LHCN-M2 (cell line): Measurements from ENCODE around the gene INPP4B. TPM values are rescaled to one million over a fixed set of nuclear protein-coding genes. Genes with fewer than 3 reads are reported as not detected.
A peak's percentile ranks its signal among the peaks of the same experiment; 100 is the strongest.

Source experiments
- DNase-seq: peaks from one replicate; pipeline ENCODE4 v3.0.0-alpha.2; 2012; ENCODE audit warnings: low read depth
- total RNA-seq: library from RNA; depleted of rRNA; stranded (reverse); fragments of >200 nt; gene quantifications from 2 replicates; pipeline ENCODE4 v1.2.3, GENCODE V29; 2014

The INPP4B gene
- total RNA-seq, 1 experiment from 2014 or later: 23.0 TPM

DNA sequence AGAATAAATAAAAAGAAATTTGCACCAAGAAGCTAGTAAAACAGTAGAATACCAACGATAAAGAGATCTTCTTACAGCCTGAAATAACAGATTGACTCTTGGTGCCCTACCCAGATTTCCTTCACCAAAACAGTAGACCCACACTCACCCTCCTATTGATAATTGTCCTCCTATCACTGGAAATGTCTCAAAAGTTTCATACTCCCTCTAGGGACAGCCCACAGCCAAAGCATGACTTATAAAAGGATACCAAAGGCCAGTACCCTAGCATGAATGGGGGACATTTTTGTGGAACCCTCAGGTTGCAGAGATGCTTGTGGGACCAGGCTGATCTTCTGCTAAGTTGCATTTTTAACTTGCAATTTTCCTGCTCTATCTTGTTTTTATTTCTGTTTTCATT is 104.1 kb downstream of the INPP4B start:
- no peak for DNase-seq

DNA sequence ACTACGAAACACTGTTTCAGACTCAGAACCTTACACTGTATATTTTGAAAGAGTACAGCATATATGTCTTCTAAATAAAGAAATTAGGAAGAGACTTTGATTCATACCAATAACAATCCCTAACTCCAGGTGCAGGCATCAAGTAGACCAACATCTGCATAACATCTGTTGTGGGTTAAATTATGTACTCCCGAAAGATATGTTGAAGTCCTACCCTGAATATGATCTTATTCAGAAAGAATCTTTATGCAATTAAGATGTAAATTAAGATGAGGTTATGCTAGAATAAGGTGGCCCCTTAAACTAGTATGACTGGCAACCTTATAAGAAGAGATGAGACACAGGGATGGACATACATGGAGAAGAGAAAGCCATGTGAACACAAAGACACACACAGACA is 117.9 kb downstream of the INPP4B start:
- DNase-seq: no peak

DNA sequence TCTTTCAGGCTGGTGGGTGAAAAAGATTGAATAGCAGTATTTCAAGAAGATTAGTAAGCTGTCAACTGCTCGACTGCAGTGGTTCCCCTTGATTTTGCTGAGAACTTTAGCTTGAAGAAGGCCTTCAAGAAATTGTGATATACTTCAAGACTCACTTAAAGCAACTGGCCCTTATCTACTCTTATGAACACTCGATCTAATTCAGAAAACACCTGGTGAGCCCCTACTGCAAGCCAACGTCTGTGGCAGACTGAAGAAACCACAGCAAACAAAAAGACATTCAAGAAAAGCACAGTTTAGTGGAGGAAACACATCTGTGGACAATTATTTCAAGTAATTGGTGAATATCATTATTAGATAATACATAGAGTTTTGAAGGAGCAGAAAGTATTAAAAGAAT is 119.0 kb downstream of the INPP4B start:
- DNase-seq: no peak

DNA sequence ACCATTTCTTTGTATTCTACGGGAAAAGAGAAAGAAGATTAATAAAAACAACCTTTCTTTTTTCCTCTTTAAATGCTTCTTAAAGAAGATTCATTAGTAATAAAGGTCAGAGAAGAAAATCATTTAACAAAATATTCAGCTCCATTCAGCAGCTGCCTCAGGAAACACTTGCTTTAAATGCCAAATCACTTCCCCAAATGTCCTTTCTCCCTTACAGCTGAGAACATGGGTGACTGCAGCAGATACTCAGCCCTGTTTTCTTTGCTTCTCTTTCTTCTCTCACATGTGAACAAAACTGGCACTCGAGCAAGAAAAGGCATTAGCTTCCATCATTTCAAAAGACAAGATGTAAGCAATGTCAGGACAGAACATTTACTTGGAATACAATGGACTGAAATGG is 120.2 kb downstream of the INPP4B start:
- DNase-seq: no peak

DNA sequence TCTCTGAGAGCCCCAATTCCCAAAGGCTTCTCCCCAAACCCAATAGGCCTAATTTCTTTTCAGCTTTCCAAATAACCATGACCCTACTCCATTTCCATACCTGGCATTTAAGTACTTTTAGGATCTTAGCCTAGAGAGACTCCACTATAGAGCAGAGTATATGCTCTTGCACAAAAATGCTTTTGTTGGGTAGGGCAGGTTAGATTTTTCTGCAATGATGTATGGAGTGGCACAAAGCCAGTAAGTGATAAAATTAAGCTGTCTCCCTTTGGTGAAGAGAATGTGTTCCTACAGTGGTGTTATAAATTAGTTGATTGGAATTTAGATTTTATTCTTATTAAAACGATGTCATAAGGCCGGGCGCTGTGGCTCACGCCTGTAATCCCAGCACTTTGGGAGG is 124.9 kb downstream of the INPP4B start:
- DNase-seq: no peak

DNA sequence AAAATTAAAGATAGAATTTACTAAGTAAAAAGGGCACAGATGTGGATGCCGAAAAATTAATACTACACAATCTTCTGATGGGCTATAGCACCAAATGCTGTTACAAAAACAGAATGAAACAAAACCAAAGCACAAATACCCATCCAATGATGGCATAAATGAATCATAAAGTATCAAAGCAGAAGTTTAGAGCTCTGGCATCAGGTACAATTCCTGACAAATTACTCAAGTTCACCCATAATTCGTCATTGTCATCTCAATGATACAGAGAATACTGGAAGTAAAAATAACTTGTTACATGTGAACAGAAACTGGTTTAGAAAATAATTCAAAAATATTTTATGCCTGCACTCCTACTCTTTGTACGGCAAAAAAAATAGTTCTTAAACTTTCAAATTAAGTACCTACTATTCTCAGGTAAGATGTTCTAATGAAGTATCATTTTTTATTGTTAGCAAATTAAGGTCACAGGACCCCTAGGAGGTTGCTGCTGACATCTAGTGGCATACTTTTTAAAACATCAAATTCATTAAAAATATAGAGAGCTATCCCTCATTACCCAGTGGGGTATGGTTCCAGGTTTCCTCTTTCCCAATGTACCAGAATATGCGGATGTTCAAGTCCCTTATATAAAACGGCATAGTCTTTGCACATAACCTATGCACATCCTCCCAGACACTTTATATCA is 126.1 kb downstream of the INPP4B start:
- peak; percentile 28 for DNase-seq

DNA sequence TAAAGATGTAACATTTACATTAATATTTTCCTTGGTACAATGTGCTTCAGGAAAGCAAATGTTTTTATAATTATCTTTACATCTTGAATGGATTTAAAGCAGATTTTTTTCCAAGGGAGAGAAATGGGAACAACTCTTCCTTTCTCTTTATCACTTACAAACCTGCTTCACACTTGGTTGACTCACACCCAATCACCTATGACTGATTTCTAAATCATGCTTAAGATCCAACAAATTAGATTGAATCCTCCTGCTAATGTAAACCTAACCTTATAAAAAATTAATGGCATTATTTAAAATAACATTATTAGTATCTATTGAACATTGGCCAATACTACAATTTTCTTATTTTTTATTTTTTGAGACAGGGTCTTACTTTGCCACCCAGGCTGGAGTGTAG is 127.1 kb downstream of the INPP4B start:
- no peak for DNase-seq

DNA sequence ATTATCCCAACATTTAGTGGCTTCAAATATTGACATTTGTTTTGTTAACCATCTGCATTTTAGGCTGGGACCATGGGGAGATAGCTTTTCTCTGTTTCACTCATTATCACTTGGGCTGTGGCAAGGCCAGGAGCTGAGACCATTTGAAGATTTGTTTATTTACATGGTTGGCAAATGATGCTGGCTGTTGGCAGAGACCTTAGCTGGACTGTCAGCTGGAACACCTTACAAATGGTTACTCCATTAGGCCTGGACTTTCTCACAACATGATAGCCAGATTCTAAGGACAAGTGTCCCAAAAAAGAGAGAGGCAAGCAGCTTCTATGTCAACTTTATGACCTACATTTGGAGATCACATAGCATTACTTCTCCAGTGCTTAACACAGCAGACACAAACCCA is 130.4 kb downstream of the INPP4B start:
- DNase-seq: no peak

DNA sequence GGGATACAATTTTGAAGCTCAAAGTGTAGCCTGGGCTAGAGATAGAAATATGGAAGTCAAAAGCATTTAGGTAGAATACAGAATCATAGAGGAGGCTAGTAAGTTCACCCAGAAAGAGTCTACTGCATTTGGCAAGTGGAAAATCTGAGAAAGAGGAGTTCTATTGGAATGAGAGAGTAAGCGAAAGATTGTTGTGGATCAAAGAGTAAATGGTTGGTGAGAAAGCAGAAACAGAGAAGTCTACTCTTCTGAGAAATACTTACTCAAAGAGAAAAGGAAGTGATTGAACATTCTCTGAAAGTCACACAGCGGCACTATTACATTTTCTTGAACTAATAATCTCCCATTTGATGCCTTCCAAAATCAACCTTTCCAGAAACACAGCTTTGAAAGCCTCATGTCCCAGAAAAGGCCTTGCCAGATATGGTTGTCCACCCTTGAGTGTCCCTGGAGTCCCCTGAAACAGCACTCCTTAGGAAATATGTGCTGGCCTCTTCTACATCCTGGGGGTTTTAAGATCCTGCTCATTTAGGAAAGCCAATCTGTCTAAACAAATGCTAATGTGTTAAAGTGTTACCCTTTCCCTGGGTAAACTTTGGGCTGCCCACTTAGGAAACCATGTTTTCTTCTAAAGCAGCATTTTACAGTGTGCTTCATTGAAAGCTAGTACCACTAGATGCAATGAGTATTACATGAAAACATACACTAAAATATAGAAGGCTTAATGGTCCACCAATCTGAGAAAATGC is 132.6 kb downstream of the INPP4B start:
- DNase-seq: no peak

DNA sequence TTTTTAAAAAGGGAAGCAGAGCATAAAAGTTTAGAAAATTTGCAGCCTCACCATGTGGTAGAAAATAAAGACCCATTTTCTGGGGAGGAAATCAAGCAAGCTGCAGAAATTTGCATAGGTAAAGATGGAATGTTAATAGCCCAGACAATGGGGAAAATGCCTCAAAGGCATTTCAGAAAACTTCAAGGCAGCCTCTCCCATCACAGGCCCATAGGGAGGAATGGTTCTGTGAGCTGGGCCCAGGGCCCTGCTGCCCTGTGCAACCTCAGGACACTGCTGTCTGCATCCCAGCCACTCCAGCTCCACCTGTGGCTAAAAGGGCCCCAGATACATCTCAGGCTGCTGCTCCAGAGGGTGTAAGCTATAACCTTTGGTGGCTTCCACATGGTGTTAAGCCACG is 137.9 kb downstream of the INPP4B start:
- no peak for DNase-seq

DNA sequence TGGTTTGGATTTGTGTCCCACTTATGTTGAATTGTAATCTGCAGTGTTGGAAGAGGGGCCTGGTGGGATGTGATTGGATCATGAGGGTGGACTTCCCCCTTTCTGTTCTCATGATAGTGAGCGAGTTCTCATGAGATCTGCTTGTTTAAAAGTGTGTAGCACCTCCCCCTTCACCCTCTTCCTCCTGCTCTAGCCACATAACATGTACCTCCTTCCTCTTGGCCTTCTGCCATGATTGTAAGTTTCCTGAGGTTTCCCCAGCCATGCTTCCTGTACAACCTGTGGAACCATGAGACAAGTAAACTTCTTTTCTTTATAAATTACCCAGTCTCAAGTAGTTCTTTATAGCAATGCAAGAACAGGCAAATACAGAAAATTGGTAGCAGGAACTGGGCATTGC is 138.7 kb downstream of the INPP4B start:
- DNase-seq: no peak

DNA sequence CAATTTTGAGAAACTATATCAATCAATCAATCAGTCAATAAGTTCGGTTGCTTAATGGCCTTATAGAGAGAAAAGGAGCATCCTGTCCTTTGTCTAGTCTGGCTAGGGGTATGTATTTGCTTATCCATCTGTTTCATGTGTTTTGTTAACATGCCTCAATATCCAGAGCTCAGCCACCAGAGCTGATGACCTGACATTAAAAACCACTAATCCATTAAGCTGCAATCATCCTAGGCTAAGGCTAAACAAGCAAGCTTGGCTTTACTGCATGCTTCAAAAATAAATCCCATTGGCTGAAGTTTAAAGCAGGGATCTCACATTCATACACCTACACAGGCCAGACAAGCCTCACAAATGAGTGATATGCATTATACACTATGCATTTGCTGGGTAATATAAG is 139.7 kb downstream of the INPP4B start:
- DNase-seq: no peak

DNA sequence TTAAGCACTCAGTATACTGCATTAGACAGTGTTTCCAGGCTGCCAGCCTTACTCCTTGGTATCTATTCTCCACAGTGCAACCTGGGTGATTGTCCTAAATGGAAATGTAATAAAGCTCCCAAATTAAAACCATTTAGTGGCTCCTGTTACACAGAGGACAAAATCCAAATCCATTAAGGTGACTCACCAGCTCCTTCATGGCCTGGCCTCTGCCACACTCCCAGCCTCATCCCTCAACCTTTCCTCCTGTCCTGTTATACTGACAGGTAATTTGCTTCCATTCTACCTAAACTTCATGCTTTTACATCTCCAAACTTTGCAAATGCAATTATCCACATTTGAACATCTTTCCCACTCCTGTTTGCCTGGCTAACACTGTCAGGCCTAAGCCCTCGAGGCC is 140.3 kb downstream of the INPP4B start:
- DNase-seq: no peak

DNA sequence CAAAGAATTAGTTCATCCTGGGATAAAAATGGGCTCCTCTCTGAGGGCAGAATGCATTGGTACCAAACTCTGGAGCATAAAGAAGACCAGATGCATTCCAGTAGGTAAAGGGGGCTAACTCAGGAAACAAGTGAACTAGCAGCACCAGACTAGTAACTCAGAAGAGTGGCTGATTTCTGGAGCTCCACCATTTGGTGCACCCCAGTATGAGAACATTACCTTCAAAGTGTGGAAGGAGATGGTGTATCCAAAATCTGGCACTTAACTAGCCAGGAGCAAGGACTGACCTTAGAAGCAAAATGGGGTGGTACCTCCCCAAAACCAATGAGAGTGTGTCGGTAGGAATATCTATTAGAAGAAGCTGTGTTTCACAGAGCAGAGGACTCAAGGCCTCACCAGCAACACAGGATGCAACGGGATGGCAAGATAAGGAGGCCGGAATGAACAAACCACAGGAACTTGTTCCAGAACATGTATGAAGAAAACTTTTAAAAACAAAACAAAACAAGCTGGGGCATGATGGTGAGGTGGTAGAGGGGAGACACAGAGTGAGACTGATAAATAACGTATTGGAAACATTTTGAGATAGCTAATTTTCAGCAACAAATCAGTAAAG is 142.3 kb downstream of the INPP4B start:
- DNase-seq: no peak

DNA sequence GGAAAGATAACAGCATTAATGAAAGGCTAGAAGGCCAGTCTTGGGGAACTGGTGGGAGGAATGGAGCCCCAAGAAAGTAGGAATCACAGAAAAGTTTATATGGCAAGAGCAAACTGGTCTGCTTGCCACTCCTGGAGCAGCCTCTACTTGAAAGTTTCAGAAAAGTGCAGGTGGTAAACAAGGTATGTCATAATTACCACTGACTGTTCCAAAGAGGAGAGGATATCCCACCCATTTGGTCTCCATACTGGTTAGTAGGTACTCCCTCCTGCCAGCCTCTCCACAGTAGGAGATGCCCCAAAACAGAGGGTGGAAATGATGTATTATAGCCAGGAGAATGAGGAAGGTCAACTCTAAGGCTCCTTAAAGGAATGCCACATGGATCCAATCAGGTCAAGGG is 145.1 kb downstream of the INPP4B start:
- no peak for DNase-seq

DNA sequence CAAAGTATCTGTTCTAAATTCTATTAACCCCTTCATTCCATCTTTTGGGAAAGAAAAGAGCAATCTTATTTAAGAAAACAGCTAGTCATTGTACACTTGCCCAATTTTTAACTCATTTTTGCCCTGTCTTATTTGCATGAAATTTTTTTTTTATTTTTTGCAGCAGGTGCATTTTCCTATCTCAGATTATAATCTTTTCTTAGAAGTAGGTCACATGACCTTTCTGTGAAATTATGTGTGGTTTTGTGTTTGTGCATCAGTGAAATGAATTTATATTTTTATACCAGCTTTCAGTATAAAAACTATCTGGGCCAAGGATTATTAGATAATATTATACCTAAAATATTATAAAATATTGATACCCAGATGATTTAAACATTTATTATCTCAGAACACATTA is 145.6 kb downstream of the INPP4B start:
- no peak for DNase-seq

DNA sequence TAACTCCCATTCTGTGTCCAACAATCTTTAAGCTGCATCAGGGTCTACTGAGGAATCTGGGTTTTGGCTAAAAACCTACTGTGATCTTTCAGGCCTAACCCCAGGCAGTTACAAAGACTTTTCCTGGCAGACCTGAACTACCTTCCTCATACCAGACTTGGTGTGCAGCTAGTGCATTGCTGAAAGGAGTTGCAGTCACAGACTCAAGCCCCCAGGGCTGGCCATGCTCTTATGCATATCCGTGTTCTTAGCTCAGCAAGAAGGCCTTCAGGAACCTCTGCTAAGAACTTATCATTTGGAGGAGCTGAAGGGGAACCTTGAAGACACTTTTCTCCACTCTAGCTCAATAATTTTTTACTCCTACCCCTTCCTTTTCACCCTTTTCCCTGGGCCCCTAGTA is 147.5 kb downstream of the INPP4B start:
- no peak for DNase-seq

DNA sequence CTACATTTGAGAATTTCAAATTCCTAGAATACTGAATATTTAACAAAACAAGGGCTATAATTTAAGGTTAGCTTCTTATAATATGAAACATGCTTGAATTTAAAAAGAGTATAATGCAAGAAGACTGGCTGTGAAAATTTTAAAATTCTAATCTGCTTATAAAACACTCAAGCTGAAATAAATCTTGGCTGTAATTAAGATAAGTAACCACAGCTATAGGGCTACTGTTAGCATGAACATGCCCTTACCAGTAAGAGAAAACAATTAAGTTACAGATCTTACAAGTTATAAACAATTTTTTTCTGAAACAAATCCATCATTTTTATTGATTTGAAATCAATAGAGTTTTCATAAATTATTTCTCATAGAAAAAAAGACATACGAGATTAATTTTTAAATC is 148.2 kb downstream of the INPP4B start:
- DNase-seq: no peak

DNA sequence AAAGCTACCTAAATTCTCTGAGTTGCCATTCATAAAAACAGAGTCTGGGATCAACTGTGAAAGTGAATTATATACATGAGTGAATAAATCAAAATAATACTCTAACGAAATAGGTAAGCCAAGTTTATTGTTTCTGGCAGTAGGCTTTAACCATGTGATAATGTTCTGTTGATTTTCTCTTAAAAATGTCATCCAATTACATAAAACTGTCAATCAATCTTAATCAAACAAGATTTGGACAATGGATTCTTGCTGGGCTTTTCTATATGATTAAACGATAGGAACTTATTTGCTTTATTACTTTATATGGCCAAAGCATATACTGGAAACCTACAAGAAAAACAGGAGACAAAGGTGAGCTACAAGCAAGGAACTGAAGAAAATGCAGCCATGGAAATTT is 148.8 kb downstream of the INPP4B start:
- DNase-seq: no peak

DNA sequence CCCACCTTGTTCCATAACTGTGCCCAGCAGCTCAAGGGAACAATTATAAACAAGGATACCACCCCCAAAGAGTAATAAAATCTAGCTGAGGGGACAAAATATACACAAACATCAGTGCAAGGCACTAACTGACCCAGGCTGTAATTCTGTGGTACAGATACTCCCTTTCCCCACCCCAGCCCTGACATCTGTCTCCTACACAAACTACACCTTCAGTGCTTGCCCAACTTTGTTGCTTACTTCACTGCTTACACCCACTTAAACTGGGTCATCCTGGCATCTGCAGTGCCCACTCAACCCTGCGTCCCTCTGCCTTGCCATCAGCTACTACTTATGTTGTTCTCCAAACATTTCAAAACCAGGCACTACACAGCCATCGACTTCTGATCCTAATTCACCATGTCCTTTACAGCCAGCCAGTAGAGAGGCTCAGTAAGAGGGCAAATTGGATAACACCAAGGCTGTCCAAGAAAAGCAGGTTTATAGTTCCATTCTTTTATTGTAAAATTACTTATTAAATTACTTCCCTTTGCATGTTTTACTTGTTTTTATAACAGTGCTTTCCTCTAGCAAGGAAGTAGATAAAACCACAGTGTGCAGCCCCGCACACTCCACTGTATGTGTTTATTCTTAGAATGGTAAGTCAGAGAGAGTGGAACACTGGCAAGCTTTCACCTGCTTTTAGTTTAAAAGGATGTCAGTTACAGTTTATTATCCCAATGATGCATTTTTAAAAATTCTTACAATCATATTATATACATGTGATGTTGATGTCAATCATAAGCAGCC is 149.6 kb downstream of the INPP4B start:
- DNase-seq: no peak

DNA sequence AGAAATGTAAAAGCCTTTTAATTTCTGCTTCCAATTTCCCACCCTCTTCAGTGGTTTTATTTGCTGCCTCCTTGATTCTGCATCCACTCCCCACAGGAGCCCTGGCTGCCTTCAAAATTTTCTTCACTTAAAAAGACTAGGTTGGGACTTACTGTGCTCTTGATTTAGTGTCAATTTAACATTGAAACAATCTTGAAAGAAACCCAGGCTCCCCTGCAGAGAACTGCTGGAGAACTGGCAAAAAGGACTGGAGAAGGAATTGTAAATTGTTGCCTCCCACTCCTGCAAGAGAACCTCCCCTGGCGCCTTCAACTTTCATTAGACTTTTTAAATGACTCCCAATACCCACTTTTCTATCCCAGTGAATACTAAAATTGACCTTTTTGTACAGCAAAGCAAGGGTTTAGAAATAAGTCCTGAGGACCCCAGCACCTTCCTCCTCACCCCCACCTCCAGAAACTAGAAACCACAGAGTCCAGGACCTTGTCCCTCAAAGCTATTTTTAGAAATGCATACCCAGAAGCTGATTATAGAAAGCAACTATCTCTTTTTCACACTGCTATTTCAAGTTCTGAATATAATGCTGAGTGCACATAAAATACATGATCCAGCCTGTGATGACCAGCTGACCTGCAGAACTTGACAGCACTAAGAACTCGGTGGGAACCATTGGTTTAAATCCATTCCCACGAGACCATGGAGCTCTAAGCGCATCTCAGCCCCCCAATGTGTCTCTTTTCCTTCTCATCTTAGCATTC is 155.5 kb downstream of the INPP4B start:
- no peak for DNase-seq
